Spleen (tissue), 11 donors: Measurements from ENCODE around the gene SV2B. TPM values are rescaled to one million over a fixed set of nuclear protein-coding genes. Genes with fewer than 3 reads are reported as not detected.

Experiments used
- DNase-seq: peaks from one replicate; pipeline ENCODE4 v3.0.0-alpha.2; 2020
- H3K27ac ChIP-seq, 8 donors: fragments of 200-600 bp; sonication (generic) in 7 of 8; 1 replicate in 4 of 8; 2 replicates in 4 of 8; pipeline versions ENCODE4 v1.5.0 to v1.8.0; 2016 to 2021; ENCODE audit warnings: inconsistent platforms in 4 of 8, mild to moderate bottlenecking in 4 of 8, moderate library complexity in 1 of 8
- H3K27me3 ChIP-seq, 7 donors: fragments of 200-600 bp; sonication (generic) in 6 of 7; replicated peaks in 1 of 7; 1 replicate in 4 of 7; 2 replicates in 3 of 7; pipeline versions ENCODE4 v1.5.0 to v1.8.0; 2016 to 2021; ENCODE audit warnings: inconsistent platforms in 3 of 7, mild to moderate bottlenecking in 1 of 7
- H3K36me3 ChIP-seq, 6 donors: fragments of 200-600 bp; sonication (generic) in 5 of 6; 1 replicate in 4 of 6; 2 replicates in 2 of 6; pipeline versions ENCODE4 v1.5.0 to v1.8.0; 2016 to 2021; ENCODE audit warnings: inconsistent platforms in 2 of 6
- H3K4me1 ChIP-seq, 6 donors: fragments of 200-600 bp; sonication (generic) in 5 of 6; 1 replicate in 3 of 6; 2 replicates in 3 of 6; pipeline versions ENCODE4 v1.5.0 to v1.8.0; 2016 to 2021; ENCODE audit warnings: inconsistent platforms in 3 of 6
- H3K4me3 ChIP-seq, 8 donors: fragments of 200-600 bp; sonication (generic) in 7 of 8; 1 replicate in 4 of 8; 2 replicates in 4 of 8; pipeline versions ENCODE4 v1.5.0 to v1.8.0; 2016 to 2021; ENCODE audit warnings: inconsistent platforms in 4 of 8, mild to moderate bottlenecking in 4 of 8, moderate library complexity in 2 of 8
- H3K9me3 ChIP-seq, 8 donors: fragments of 200-600 bp; sonication (generic) in 7 of 8; 1 replicate in 4 of 8; 2 replicates in 4 of 8; pipeline versions ENCODE4 v1.5.0 to v1.8.0; 2016 to 2021; ENCODE audit warnings: inconsistent platforms in 4 of 8
- POLR2A ChIP-seq, 3 donors: fragments of 450-650 bp; IDR thresholded peaks; one replicate each; pipeline ENCODE4 v1.5.1; 2017; ENCODE audit warnings: antibody characterized with exemption in 3 of 3, mild to moderate bottlenecking in 1 of 3
- POLR2AphosphoS5 ChIP-seq, 3 donors: sonication (generic); formaldehyde crosslinking; IDR thresholded peaks; one replicate each; pipeline ENCODE4 v1.5.1; 2017; ENCODE audit warnings: antibody characterized with exemption in 3 of 3
- WGBS, 5 donors: extraction: QIAGEN DNeasy Blood & Tissue Kit in 3 of 5; methylation state at CpG; one replicate each; pipeline versions ENCODE4 v1.1.5 to v1.1.7; 2013 to 2018; 5-methylcytosine and 5-hydroxymethylcytosine counted together
- intact Hi-C: fragments of 100-400 bp; cut with DNase I; formaldehyde crosslinking; loops from one replicate; pipeline ENCODE4 v1.15.0; 2023; ENCODE audit warnings: low total_unique reads
- polyA plus RNA-seq, 3 donors: library from polyadenylated mRNA; stranded (reverse); fragments of 200-250 nt; gene quantifications; one replicate each; pipeline ENCODE4 v1.2.1, GENCODE V29; 2013
- total RNA-seq, 7 donors: library from RNA; depleted of rRNA in 3 of 7; stranded (reverse); fragments of >200 nt in 3 of 7; fragmentation: NEBNext Ultra II Directional in 4 of 7; extraction: Animal tissue kit (Norgen Biotek cat#: 25700) in 4 of 7; gene quantifications; one replicate each; pipeline versions ENCODE4 v1.1.0 to v1.2.1, GENCODE V29; 2016 to 2021
- TF ChIP-seq, protein P1 (sequence below), 11 experiments: fragments of 200-600 bp in 7 of 11; fragments of 450-650 bp in 4 of 11; sonication (generic) in 4 of 11; IDR thresholded peaks in 8 of 11; conservative IDR thresholded peaks in 3 of 11; 1 replicate in 7 of 11; 2 replicates in 4 of 11; pipeline versions ENCODE4 v1.4.0 to v1.8.0; 2016 to 2021; ENCODE audit warnings: antibody characterized with exemption in 11 of 11, inconsistent platforms in 4 of 11, mild to moderate bottlenecking in 1 of 11
- donor health status: healthy with polysubstance abuse.
- donor health status: DM: no; HTN: no; CAD: no; lungs with moderate emphysema.
- donor health status: DM: no; HTN: no; CAD: no.
- donor health status: Bipolar disorder and iron deficiency.
- donor health status: healthy.
- donor health status: DM: no; HTN: no; CAD: no.
- donor health status: DM: yes; HTN: yes; CAD: no.

Gene SV2B
- total and polyA plus RNA-seq, 10 donors, result 0.07 to 1.2 (median 0.48) TPM

- Histone ChIP-seq H3K9me3 (no peaks in the 10 kb centered on the region), H3K27ac (no peak overlapping the region), H3K36me3 (no peaks in the 10 kb centered on the region), H3K4me1 (peaks cover 0 to 44% (median 9%) of the 10 kb centered on the region in 6 donors), H3K4me3 (no peak overlapping the region), H3K27me3 (peaks cover 0 to 87% (median 10%) of the 10 kb centered on the region in 7 donors)
- DNase-seq, result no peak
- intact Hi-C loops, result loop anchor here (10.0 kb wide), 1 partner anchor 399 kb away; no protein-coding TSS in a partner anchor
- 74 to 88% (median 75%) methylated on average over 7 of the region's 7 CpGs for WGBS, 5 donors
- TF ChIP-seq, protein P1, sequence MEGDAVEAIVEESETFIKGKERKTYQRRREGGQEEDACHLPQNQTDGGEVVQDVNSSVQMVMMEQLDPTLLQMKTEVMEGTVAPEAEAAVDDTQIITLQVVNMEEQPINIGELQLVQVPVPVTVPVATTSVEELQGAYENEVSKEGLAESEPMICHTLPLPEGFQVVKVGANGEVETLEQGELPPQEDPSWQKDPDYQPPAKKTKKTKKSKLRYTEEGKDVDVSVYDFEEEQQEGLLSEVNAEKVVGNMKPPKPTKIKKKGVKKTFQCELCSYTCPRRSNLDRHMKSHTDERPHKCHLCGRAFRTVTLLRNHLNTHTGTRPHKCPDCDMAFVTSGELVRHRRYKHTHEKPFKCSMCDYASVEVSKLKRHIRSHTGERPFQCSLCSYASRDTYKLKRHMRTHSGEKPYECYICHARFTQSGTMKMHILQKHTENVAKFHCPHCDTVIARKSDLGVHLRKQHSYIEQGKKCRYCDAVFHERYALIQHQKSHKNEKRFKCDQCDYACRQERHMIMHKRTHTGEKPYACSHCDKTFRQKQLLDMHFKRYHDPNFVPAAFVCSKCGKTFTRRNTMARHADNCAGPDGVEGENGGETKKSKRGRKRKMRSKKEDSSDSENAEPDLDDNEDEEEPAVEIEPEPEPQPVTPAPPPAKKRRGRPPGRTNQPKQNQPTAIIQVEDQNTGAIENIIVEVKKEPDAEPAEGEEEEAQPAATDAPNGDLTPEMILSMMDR (IDR thresholded peaks at IDR 0.05 in 8 of 11, conservative IDR thresholded peaks at IDR 0.05 in 3 of 11), result no peak
- TF ChIP-seq POLR2A (IDR thresholded peaks at IDR 0.05) (no peak), POLR2AphosphoS5 (IDR thresholded peaks at IDR 0.05) (no peak)
Measured at GRCh38 chr15:91306144-91306543, 206.1 kb downstream of the SV2B start.

- peaks cover 0 to 77% (median 10%) of the 10 kb centered on the region in 7 donors for H3K27me3 ChIP-seq
- H3K4me1 ChIP-seq, result peaks cover 0 to 57% (median 20%) of the 10 kb centered on the region in 6 donors
- no peak for TF ChIP-seq POLR2AphosphoS5 (IDR thresholded peaks at IDR 0.05)
- TF ChIP-seq, protein P1 (IDR thresholded peaks at IDR 0.05 in 8 of 11, conservative IDR thresholded peaks at IDR 0.05 in 3 of 11), result no peak
- no peak for TF ChIP-seq POLR2A (IDR thresholded peaks at IDR 0.05)
- intact Hi-C loops, result loop anchor here (10.0 kb wide), 1 partner anchor 397 kb away; no protein-coding TSS in a partner anchor
- no peaks in the 10 kb centered on the region for H3K36me3 ChIP-seq
- DNase-seq, result no peak
- H3K27ac ChIP-seq, result peak overlapping the region in 2 of 8 donors; percentile 54 to 56
- whole genome bisulfite sequencing, 5 donors, result 66 to 81% (median 76%) methylated on average over 2 of the region's 2 CpGs
- H3K4me3 ChIP-seq, result no peak overlapping the region
- H3K9me3 ChIP-seq, result no peaks in the 10 kb centered on the region
Measured at GRCh38 chr15:91307601-91308000, 207.5 kb downstream of the SV2B start.

- no peak for DNase-seq
- intact Hi-C loops, result loop anchor here (10.0 kb wide), 1 partner anchor 397 kb away; no protein-coding TSS in a partner anchor
- H3K4me1 ChIP-seq, result peaks cover 0 to 55% (median 17%) of the 10 kb centered on the region in 6 donors
Measured at GRCh38 chr15:91308199-91308598, 208.1 kb downstream of the SV2B start.

GRCh38 chr15:91308855-91309254 lies 208.8 kb downstream of the SV2B start:
- WGBS, 5 donors, result 46 to 75% (median 54%) methylated on average over 4 of the region's 4 CpGs
- no peak overlapping the region for H3K4me3 ChIP-seq
- TF ChIP-seq, protein P1 (IDR thresholded peaks at IDR 0.05 in 8 of 11, conservative IDR thresholded peaks at IDR 0.05 in 3 of 11), result no peak
- TF ChIP-seq POLR2A (IDR thresholded peaks at IDR 0.05), result no peak
- no peak for TF ChIP-seq POLR2AphosphoS5 (IDR thresholded peaks at IDR 0.05)
- H3K27ac ChIP-seq, result peak overlapping the region in 2 of 8 donors; percentile 54 to 56
- H3K36me3 ChIP-seq, result no peaks in the 10 kb centered on the region
- intact Hi-C loops, result loop anchor here (10.0 kb wide), 1 partner anchor 396 kb away; no protein-coding TSS in a partner anchor
- H3K4me1 ChIP-seq, result peaks cover 0 to 48% (median 17%) of the 10 kb centered on the region in 6 donors
- H3K9me3 ChIP-seq, result no peaks in the 10 kb centered on the region
- no peak for DNase-seq
- peaks cover 0 to 65% (median 9%) of the 10 kb centered on the region in 7 donors for H3K27me3 ChIP-seq

More at GRCh38 chr15:91308199-91308598, 208.1 kb downstream of the SV2B start:
- Histone ChIP-seq H3K4me3 (no peak overlapping the region), H3K27ac (peak overlapping the region in 2 of 8 donors; percentile 54 to 56), H3K9me3 (no peaks in the 10 kb centered on the region), H3K36me3 (no peaks in the 10 kb centered on the region), H3K27me3 (peaks cover 0 to 72% (median 10%) of the 10 kb centered on the region in 7 donors)
- no peak for TF ChIP-seq POLR2A (IDR thresholded peaks at IDR 0.05)
- TF ChIP-seq, protein P1 (IDR thresholded peaks at IDR 0.05 in 8 of 11, conservative IDR thresholded peaks at IDR 0.05 in 3 of 11), result no peak
- TF ChIP-seq POLR2AphosphoS5 (IDR thresholded peaks at IDR 0.05), result no peak
- WGBS, 5 donors, result 25 to 49% (median 44%) methylated on average over 4 of the region's 4 CpGs
